OCI-LY1 (cell line): Measurements from ENCODE around the gene PTH1R.

Source experiments
- CTCF ChIP-seq: fragments of 200-600 bp; sonication (generic), shearing (Covaris generic); IDR thresholded peaks from 2 replicates; pipeline ENCODE4 v1.5.1; 2017; ENCODE audit warnings: mild to moderate bottlenecking, antibody characterized with exemption, low read length, moderate library complexity, mixed read lengths
- EZH2 ChIP-seq: fragments of 200-600 bp; sonication (generic), shearing (Covaris generic); IDR thresholded peaks from 2 replicates; pipeline ENCODE4 v1.8.0; 2017; ENCODE audit warnings: borderline replicate concordance, mixed run types, mild to moderate bottlenecking, antibody characterized with exemption, low read length, moderate library complexity, mixed read lengths

DNA sequence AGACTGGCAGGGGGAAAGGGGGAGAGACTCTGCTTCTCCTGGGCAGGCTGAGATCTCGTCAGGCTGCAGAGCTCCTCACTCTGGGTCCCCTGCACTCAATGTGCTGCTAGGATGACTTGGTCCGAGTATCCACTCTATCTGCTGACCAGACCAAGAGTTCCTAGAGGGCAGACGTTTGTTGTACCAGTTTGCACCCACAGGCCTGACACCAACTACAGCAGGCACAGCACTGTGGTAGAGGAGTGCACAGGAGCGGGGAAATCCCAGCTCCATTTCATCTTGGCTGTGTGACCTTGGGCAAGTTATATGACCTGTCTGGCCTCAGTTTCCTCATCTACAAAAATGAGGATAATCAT is 70.0 kb downstream of the PTH1R start:
- no peak for TF ChIP-seq CTCF
- no peak for TF ChIP-seq EZH2
